GM23248 (cell line): ENCODE data around the gene ZNF574. TPM values are rescaled to one million over a fixed set of nuclear protein-coding genes. Genes with fewer than 3 reads are reported as not detected.
A peak's percentile ranks its signal among the peaks of the same experiment; 100 is the strongest.

Source experiments
- DNase-seq: peaks from one replicate; pipeline ENCODE4 v3.0.0-alpha.2; 2015
- H2AFZ ChIP-seq: fragments of 200-600 bp; sonication (generic); 2 replicates; pipeline ENCODE4 v1.6.1; 2016; ENCODE audit warnings: antibody characterized with exemption
- H3F3A ChIP-seq: fragments of 200-600 bp; sonication (generic); 2 replicates; pipeline ENCODE4 v1.6.1; 2016; ENCODE audit warnings: mild to moderate bottlenecking, antibody characterized with exemption, mixed run types; ENCODE audit not compliant: insufficient read depth
- H3K27ac ChIP-seq: fragments of 200-600 bp; sonication (generic); 2 replicates; pipeline ENCODE4 v1.5.1; 2016; ENCODE audit warnings: mild to moderate bottlenecking
- H3K27me3 ChIP-seq: fragments of 200-600 bp; sonication (generic); replicated peaks from 2 replicates; pipeline ENCODE4 v1.6.1; 2016; ENCODE audit warnings: mild to moderate bottlenecking; ENCODE audit not compliant: insufficient read depth
- H3K36me3 ChIP-seq: fragments of 200-600 bp; sonication (generic); 2 replicates; pipeline ENCODE4 v1.6.1; 2016; ENCODE audit warnings: low read depth, mild to moderate bottlenecking
- H3K4me1 ChIP-seq: fragments of 200-600 bp; sonication (generic); 2 replicates; pipeline ENCODE4 v1.6.1; 2016; ENCODE audit warnings: mild to moderate bottlenecking; ENCODE audit not compliant: insufficient read depth
- H3K4me2 ChIP-seq: fragments of 200-600 bp; sonication (generic); one replicate; pipeline ENCODE4 v1.6.1; 2016; ENCODE audit warnings: mild to moderate bottlenecking; ENCODE audit not compliant: unreplicated experiment
- H3K4me3 ChIP-seq: fragments of 200-600 bp; sonication (generic); 2 replicates; pipeline ENCODE4 v1.5.1; 2016; ENCODE audit warnings: mild to moderate bottlenecking
- H3K79me2 ChIP-seq: fragments of 200-600 bp; sonication (generic); 2 replicates; pipeline ENCODE4 v1.6.1; 2016; ENCODE audit warnings: mild to moderate bottlenecking; ENCODE audit not compliant: insufficient read depth
- H3K9ac ChIP-seq: fragments of 200-600 bp; sonication (generic); 2 replicates; pipeline ENCODE4 v1.6.1; 2016; ENCODE audit warnings: mild to moderate bottlenecking
- H3K9me2 ChIP-seq: fragments of 200-600 bp; sonication (generic); 2 replicates; pipeline ENCODE4 v1.6.1; 2016; ENCODE audit warnings: mixed run types, mild to moderate bottlenecking, moderate library complexity; ENCODE audit not compliant: insufficient read depth
- H3K9me3 ChIP-seq: fragments of 200-600 bp; sonication (generic); one replicate; pipeline ENCODE4 v1.6.1; 2017; ENCODE audit warnings: low read depth
- H4K20me1 ChIP-seq: fragments of 200-600 bp; sonication (generic); 2 replicates; pipeline ENCODE4 v1.6.0; 2016; ENCODE audit not compliant: insufficient read depth
- EZH2 ChIP-seq: fragments of 200-600 bp; sonication (generic); IDR thresholded peaks from 2 replicates; pipeline ENCODE4 v1.6.1; 2018; ENCODE audit warnings: antibody characterized with exemption, mild to moderate bottlenecking; ENCODE audit not compliant: insufficient read depth, poor library complexity, severe bottlenecking
- EZH2phosphoT487 ChIP-seq: fragments of 200-600 bp; sonication (generic); IDR thresholded peaks from 2 replicates; pipeline ENCODE4 v1.6.1; 2018; ENCODE audit warnings: antibody characterized with exemption, moderate library complexity, mild to moderate bottlenecking, low read depth; ENCODE audit not compliant: insufficient read depth
- WGBS, 2 experiments: methylation state at CpG; one replicate each; pipeline ENCODE4 v1.1.6; 2015 to 2017; ENCODE audit warnings: low lambda C conversion rate in 2 of 2, low coverage in 1 of 2; ENCODE audit errors: missing lambda C conversion rate in 2 of 2; 5-methylcytosine and 5-hydroxymethylcytosine counted together
- in situ Hi-C: fragments of 300-500 bp; cut with MboI; formaldehyde crosslinking; loops from 2 replicates; pipeline ENCODE4 v1.15.0; 2020
- polyA plus RNA-seq: library from polyadenylated mRNA; unstranded; fragments of >200 nt; fragmentation: Nextera tagmentation; extraction: Ambion mirVana; gene quantifications from 2 replicates; pipeline ENCODE4 v1.2.1, GENCODE V29; 2016
- total RNA-seq: library from RNA; depleted of rRNA; stranded (reverse); fragments of >200 nt; shearing (Covaris generic); gene quantifications from 2 replicates; pipeline ENCODE4 v1.2.3, GENCODE V29; 2014

ZNF574 gene
- total and polyA plus RNA-seq, 2 experiments from 2014 or later: 14.8 to 19.5 TPM

DNA sequence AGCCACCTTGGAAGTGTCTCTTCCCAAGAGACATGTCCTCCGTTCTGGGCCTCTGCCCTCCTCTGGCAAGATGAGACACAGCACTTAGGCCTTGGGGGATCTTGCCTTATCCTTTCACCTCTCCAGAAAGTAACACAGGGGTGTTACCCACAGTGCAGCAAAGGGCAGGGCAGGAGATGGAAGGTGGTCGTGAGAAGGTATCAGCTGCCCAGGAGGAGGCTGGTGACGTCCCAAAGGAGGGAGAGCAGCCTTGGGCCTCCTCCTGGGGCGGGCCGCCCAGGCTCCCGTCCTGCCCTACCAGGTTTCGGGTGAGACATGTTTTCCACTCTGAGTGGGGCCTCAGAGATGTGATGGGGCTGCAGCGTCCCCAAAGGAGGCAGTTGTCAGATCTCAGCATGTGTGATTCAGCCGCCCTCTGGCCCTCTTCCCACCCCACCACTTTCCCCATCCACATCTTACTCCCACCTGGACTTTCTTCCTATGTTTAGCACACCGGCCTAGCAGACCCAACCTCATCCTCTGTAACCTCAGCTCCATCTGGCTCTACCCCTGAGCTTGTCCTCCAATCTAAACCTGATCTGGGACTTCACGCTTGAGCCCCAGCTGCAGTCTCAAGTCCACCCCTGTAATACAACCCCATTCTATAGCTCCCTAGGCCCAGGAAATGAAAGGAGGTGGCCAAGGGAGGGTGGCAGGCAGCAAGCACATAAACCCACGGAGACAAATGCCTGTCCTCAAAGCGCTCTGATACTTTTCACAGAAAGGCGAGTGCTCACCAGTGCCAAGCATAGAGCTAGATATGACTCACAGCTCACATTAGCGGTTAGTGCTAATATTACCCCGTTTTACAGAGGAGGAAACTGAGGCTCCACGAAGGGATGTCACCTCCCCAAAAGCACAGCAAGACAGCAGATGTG, 47.0 kb downstream of the ZNF574 start:
- H3F3A ChIP-seq: no peaks in the 10 kb centered on the region
- WGBS, 2 experiments: 86 to 87% methylated on average over 17 of the region's 17 CpGs
- no peaks in the 10 kb centered on the region for H3K9me3 ChIP-seq
- H4K20me1 ChIP-seq: no peaks in the 10 kb centered on the region
- H3K4me1 ChIP-seq: peaks cover 19% of the 10 kb centered on the region
- no peak overlapping the region for H3K4me3 ChIP-seq
- peak overlapping the region; percentile 70 for H3K4me2 ChIP-seq
- in situ Hi-C loops: no loop called here
- H2AFZ ChIP-seq: no peak overlapping the region
- H3K36me3 ChIP-seq: no peaks in the 10 kb centered on the region
- no peaks in the 10 kb centered on the region for H3K79me2 ChIP-seq
- DNase-seq: no peak
- H3K9me2 ChIP-seq: no peaks in the 10 kb centered on the region
- no peak overlapping the region for H3K9ac ChIP-seq
- no peaks in the 10 kb centered on the region for H3K27me3 ChIP-seq
- H3K27ac ChIP-seq: no peak overlapping the region
- TF ChIP-seq EZH2 (no peak), EZH2phosphoT487 (no peak)

GRCh38 chr19:42123765-42124164, 47.8 kb downstream of the ZNF574 start:
- Histone ChIP-seq H3K27me3 (no peaks in the 10 kb centered on the region), H3K9ac (no peak overlapping the region), H3K4me2 (no peak overlapping the region), H3K27ac (no peak overlapping the region), H3K36me3 (no peaks in the 10 kb centered on the region), H3K4me3 (no peak overlapping the region), H3K4me1 (peaks cover 25% of the 10 kb centered on the region), H4K20me1 (no peaks in the 10 kb centered on the region), H3K9me3 (no peaks in the 10 kb centered on the region), H3K79me2 (no peaks in the 10 kb centered on the region), H3F3A (no peaks in the 10 kb centered on the region), H2AFZ (no peak overlapping the region), H3K9me2 (no peaks in the 10 kb centered on the region)
- in situ Hi-C loops: no loop called here
- TF ChIP-seq EZH2 (no peak), EZH2phosphoT487 (no peak)
- 100% methylated on average over 1 of the region's 1 CpG for whole genome bisulfite sequencing, 2 experiments
- no peak for DNase-seq

DNA sequence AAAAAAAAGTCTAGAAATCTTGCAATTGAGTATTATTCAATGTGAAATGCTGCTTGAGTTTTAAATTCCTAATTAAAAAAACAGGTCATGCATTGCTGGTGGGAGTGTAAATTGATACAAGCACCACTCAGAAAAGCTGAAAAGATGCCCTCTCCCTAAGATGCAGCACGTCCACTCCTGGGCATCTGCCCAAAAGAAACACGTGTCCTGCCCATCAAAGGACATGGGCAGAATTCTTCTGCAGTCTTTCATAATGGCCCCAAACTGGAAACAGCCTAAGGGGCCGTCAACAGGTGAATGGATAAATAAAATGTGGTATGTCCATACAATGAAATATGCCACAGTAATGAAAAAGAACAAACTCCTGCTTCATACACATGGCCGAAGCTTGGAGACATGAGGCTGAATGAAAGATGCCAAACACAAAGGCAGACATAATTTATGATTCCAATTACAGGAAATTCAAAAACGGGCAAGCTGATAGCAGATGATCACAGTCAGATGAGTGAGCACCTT, 48.5 kb downstream of the ZNF574 start:
- H3K36me3 ChIP-seq: no peaks in the 10 kb centered on the region
- in situ Hi-C loops: no loop called here
- H3K4me1 ChIP-seq: peaks cover 32% of the 10 kb centered on the region
- no peaks in the 10 kb centered on the region for H3K9me2 ChIP-seq
- H3K9me3 ChIP-seq: no peaks in the 10 kb centered on the region
- no peak for TF ChIP-seq EZH2phosphoT487
- H3K79me2 ChIP-seq: no peaks in the 10 kb centered on the region
- no peak overlapping the region for H2AFZ ChIP-seq
- H3K27ac ChIP-seq: no peak overlapping the region
- H3K4me3 ChIP-seq: no peak overlapping the region
- no peak overlapping the region for H3K4me2 ChIP-seq
- WGBS, 2 experiments: 94% methylated on average over 5 of the region's 5 CpGs
- no peaks in the 10 kb centered on the region for H4K20me1 ChIP-seq
- peaks cover 3% of the 10 kb centered on the region; the same call in 1 of the 2 replicates for H3F3A ChIP-seq
- H3K27me3 ChIP-seq: no peaks in the 10 kb centered on the region
- DNase-seq: no peak
- H3K9ac ChIP-seq: no peak overlapping the region

GRCh38 chr19:42125536-42125935, 49.6 kb downstream of the ZNF574 start:
- no peaks in the 10 kb centered on the region for H4K20me1 ChIP-seq
- TF ChIP-seq EZH2: no peak
- no peak for TF ChIP-seq EZH2phosphoT487
- H3K4me1 ChIP-seq: peaks cover 43% of the 10 kb centered on the region
- no peaks in the 10 kb centered on the region for H3K9me2 ChIP-seq
- H3K79me2 ChIP-seq: no peaks in the 10 kb centered on the region
- no peak overlapping the region for H3K4me3 ChIP-seq
- no peak for DNase-seq
- peaks cover 12% of the 10 kb centered on the region for H3F3A ChIP-seq
- H3K9ac ChIP-seq: no peak overlapping the region
- no peaks in the 10 kb centered on the region for H3K36me3 ChIP-seq
- 74 to 77% methylated on average over 6 of the region's 6 CpGs for WGBS, 2 experiments
- in situ Hi-C loops: no loop called here
- H2AFZ ChIP-seq: no peak overlapping the region
- H3K27ac ChIP-seq: no peak overlapping the region
- H3K9me3 ChIP-seq: no peaks in the 10 kb centered on the region
- H3K4me2 ChIP-seq: no peak overlapping the region
- H3K27me3 ChIP-seq: no peaks in the 10 kb centered on the region
